Limb (tissue), 2 donors: Measurements from ENCODE around the gene ROPN1L.
"Not testable (repeated sequence)": the region's sequence is repeated elsewhere in the genome, so short reads cannot be mapped to it uniquely, and the experiment has no call there.

Experiments
- DNase-seq, 2 donors: peaks; one replicate each; pipeline ENCODE4 v3.0.0-alpha.2; 2016; ENCODE audit errors: extremely low spot score in 2 of 2

The ROPN1L gene

DNA sequence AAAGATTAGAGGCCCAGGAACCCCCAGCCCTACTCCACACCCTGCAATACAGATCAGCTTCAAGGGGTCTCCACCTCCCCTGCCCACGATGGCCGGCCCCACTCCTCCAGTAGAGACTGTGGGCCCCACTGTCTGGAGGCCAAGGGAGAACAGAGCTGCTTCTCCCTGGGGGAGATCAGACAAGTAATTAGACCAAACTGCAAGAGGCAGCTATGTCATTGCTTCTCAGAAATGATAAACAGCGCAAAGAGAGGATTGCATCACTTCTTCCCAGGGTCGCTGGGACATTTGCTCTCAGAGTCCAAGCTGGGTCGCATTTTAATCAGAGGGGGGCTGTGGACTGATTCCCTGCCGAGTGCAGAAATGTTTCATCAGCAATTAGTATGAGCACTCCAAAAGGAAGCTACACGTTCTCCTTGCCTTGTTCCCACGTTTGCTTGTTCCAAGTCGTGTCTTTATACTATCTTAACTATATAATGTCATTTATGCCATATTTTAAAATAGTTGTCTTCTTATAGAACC is 59.9 kb downstream of the ROPN1L start:
- no peak for DNase-seq

DNA sequence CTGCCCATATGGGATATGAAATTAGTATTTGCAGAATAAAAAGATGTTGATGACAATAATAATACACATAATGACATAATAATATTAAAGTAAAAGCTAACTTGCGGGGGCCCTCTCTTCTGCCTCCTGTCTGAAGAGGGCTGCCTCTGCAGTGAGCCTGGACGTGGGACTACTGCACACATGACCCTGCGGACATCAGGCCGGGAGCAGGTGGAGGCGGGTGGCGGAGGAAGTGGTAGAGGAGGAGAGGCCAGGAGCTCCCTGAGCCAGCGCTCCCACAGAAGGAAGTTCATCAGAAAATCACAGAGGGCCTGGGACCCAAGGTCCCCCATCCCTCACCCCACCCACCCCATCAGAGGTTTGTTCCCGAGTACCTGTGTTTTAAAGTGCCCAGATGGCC is 60.5 kb downstream of the ROPN1L start:
- no peak for DNase-seq

DNA sequence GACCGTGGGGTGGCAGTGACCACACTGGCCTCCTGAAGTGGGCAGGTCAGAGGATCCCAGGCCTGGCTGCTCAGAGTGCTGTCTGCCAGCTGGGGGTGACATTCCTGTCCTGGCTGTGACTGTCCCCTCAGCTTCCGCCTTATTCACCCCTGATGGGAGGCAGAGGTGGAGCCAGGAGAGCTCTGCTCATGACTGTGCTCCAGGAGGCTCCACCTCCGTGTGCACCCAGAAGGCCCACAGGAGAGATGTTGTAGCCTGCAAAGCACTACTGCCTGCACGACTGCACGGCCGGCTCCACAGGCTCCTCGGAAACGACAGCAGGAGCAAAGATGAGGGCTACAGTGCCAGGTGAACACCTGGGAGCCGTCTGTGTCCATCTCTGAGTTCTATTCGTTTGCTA is 60.9 kb downstream of the ROPN1L start:
- DNase-seq, result no peak

DNA sequence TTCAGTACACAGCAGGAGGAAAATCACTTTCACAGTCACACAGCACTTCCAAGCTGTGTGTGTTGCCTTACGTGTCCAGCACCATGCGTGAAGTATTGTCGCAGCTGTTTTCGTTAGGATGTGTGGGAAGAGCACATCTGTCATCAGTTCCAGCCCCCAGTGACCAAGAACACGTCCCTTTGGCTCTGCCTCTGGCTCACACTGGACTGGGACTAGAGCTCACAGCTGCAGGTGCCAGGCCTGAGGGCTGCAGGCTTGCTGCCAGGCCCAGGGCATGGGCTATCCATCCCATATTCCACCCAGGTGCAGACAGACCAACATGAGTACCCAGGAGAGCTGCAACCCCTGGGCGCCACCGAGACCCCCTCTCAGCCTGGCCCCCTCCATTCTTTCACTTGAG is 61.6 kb downstream of the ROPN1L start:
- DNase-seq, result no peak

DNA sequence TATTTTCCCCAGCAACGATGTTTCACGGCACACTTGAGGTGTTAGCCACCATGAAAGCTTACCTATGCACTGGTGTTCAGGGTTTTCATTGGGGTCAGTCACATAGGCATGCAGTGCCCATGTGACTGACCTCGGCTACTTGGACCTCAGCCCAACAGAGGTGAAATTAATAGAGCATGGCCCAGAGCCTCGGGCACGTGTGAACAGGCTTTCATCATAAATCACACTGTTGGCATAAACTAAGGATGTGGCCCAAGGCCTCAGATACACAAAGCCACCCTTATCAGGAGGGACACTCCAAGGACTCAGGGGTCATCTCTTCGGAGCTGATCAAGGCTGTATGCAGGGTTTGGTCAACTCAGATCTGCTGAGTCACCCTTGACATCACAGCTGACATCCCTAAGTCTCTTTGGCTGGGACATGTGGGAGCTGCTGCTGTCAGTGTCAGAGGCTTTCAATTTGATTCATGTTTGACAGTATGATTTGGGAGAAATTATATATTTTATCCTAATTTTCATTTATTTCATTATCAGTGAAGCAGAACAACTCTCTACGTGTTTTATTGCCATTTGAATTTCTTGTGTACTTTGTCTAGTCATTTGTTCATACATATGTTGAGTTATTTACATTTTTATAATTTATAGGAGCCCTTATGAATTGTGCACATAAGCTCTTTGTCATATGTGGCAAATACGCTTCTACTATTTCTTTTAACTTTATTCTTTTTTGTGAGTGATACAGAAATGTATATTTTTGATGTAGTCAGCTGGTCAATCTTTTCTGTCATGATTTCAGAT is 62.5 kb downstream of the ROPN1L start:
- no peak for DNase-seq

DNA sequence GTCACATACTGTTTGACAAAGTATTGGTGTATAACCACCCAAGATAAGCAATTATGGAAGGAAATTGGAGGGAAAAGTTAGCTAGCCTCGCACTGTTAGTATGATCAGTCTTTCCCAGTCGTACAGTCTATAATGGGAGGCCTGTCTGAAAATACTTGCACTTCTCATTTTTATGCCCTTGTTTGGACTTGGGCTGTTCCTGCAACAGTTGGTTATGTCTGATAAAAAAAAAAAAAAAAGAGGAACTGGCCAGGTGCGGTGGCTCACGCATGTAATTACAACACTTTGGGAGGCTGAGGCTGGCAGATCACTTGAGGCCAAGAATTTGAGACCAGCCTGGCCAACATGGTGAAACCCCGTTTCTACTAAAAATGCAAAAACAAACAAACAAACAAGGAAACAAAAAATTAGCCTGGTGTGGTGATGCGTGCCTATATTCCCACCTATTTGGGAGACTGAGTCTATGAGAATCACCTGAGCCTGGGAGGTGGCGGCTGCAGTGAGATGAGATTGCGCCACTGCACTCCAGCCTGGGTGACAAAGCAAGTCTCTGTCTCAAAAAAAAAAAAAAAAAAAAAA is 63.9 kb downstream of the ROPN1L start:
- DNase-seq, result no peak

DNA sequence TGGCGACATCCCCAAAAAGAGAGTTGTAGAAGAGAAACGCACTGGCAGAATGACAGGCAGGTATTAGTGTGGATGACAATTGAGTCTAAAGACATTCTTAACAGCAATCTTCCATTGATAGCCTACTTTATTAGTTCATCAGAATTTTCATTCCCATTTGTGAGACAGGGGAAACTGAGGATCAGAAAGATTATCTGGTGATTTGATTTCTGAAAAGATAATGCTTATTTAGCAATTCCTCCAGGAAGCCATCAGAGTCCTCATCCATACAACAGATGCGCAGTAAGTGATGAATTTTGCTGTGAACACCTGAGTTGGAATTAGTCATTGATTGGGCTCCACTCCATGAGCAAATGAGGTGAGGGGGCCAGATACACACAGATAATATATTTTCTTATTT is 64.9 kb downstream of the ROPN1L start:
- DNase-seq, result no peak

DNA sequence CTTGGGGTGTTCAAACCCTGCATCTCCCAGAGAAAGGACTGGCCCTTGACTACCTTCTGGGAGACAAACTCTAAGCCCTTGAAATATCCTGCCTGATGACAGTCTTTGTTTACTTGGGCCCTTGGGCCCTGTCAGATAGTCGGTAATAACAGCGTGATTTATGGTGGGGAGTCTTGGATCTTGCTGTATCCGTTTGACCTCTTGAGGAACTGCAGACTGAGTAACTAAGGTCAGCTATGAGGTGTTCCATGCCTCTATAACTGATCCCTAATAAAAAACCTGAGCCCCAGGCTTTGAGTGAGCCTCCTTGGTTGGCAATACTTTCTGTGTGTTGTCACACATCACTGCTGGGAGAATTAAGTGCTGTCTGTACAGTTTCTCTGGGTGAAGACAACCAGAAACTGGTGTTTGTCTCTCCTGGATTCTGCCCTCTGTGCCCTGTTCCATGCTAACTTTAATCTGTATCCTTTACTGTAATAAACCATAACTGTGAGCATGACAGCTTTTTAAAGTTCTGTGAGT is 66.0 kb downstream of the ROPN1L start:
- no peak for DNase-seq

DNA sequence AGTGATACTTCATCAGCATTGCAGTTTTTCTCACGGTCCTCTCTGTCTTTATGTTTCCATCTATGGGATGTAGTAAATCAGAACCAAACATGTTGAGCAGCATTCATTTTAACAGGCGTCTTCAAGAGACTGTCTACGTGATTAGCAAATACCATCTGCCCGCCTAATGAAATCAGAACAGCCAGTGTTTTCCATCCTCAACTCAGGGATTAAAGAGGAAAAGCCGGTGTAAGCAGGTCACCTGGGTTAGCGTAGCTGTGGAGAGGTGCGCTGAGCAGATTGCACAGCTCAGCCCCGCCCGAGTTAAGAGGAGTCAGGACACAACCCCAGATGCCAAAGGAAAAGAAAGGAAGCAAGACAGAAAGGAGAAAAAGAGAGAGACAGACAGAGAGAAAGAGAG is 67.9 kb downstream of the ROPN1L start:
- no peak for DNase-seq

DNA sequence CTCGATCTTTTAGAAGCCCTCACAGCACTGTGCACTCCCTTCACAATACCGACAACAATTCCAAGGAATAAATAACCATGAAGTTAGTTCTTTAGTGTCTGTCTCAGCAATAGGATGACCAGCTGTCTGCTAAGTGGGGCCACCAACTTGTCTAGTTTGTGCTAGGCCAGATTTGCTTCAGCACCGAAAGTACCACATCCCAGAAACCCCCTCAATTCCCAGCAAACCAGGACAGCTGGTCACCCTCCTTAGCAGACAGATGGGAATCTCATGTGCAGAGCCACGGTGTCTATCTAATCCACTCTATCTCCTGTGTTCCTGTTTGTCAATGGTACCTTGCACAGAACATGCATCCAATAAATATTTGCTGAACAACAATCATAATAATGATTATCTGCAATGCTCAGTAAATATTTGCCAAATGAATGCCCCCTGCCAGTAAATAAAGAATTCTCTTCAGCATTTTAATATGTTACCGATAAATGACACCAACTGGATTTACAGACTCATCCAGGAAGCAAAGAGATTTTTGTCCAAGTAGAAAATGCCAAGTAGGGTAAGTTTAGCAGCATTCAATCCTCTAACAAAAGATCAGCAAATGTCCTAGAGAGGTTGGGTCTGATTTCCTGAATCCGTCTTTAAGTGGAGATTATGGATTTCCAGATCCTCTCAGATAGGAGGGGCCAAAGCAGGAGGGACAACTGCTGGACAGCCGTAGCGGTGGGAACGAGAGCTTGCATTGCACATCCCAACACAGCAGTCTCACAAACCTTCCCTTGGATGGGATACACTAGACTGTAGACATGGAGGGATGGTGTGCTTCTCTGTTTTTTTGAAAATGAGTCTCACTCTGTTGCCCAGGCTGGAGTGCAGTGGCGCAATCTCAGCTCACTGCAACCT is 70.3 kb downstream of the ROPN1L start:
- DNase-seq, result no peak

DNA sequence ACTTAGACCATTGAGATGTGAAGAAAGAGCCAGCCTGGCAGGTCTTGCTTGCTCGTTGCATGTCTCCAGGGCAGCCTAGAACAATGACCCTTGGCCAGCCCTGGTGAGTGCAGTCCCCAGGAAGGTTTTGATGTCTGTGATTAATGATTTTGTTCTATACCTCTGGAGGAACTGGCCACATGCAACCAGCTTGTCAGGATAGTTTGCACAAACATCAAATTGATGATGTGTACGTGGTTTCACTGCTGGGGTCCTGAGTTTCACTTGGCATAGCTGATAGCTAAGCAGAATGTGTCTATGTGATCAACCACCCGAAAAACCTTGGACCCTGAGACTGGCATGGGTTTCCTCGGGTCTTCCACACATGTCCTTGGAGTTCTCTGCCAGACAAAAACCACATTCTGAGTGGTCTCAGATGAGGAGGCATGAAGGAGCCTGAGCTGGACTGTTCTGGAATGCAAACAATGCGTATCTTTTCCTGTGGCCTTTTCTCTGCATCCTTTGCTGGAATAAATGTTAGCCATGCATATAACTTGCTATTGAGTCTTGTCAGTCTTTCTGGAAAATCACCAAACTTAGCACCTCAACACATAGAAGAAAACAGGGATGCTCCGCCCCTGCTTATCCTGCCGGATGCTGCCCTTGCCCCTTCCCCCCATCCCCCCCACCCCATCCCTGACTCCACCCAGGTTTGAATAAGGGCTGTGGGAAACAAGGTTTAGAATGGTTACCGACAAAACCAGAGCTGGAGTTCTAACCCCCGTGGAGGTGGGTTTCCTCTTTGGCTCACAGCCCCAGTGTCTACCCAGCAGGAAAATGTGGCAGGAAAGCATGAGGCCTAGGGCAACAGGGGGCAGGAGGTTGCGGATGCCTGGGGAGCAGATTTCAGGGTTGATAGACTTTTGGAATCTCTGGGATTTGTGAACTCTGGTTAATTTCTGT is 72.1 kb downstream of the ROPN1L start:
- no peak for DNase-seq

DNA sequence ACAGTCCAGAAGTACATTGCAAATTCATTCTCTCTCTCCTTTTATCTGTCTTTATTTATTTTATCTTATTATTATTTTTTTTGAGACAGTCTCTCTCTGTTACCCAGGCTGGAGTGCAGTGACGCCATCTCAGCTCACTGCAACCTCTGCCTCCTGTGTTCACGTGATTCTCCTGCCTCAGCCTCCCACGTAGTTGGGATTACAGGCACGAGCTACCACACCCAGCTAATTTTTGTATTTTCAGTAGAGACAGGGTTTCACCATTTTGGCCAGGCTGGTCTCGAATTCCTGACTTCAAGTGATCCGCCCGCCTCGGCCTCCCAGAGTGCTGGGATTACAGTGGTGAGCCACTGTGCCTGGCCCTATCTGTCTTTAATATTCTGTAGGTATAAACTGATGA is 72.9 kb downstream of the ROPN1L start:
- DNase-seq, result not testable (repeated sequence)
